Measurements from ENCODE around the gene RAB44. TPM values are rescaled to one million over a fixed set of nuclear protein-coding genes. Genes with fewer than 3 reads are reported as not detected.

RAB44 gene
- total and polyA plus RNA-seq, 2 of the 13 experiments (the other 11 are each of a cell fraction or from before 2014, with no cell fraction given): not detected

GRCh38 chr6:36683656-36684446 lies 13.8 kb upstream of the RAB44 start (continued):
- peak; percentile 98 for TF ChIP-seq HIC2 (CRISPR knock-in tag; IDR thresholded peaks at IDR 0.05; ENCODE audit: low read depth)
- no peak for TF ChIP-seq ZNF597 (CRISPR knock-in tag; IDR thresholded peaks at IDR 0.05)
- TF ChIP-seq NFAT5 (CRISPR knock-in tag; IDR thresholded peaks at IDR 0.05): no peak
- no peak for TF ChIP-seq ZBTB43 (CRISPR knock-in tag; conservative IDR thresholded peaks at IDR 0.05)
- TF ChIP-seq HNF1B (CRISPR knock-in tag; IDR thresholded peaks at IDR 0.05): peak; percentile 63; the same call in 1 of the 2 replicates
- TF ChIP-seq PHF5A (CRISPR knock-in tag; IDR thresholded peaks at IDR 0.05; ENCODE audit: low read depth, unreplicated experiment): no peak
- TF ChIP-seq GLI4 (CRISPR knock-in tag; IDR thresholded peaks at IDR 0.05; ENCODE audit: borderline replicate concordance): no peak; the same call in 1 of the 2 replicates
- TF ChIP-seq HNF4A (CRISPR knock-in tag; IDR thresholded peaks at IDR 0.05): peak; percentile 98
- TF ChIP-seq FOXP4 (CRISPR knock-in tag; IDR thresholded peaks at IDR 0.05): peak; percentile 88
- no peak; the same call in 1 of the 2 replicates for TF ChIP-seq TP53 (CRISPR knock-in tag; conservative IDR thresholded peaks at IDR 0.05)
- peak; percentile 98 for TF ChIP-seq TOPORS (CRISPR knock-in tag; IDR thresholded peaks at IDR 0.05)
- TF ChIP-seq HMGA1 (CRISPR knock-in tag; conservative IDR thresholded peaks at IDR 0.05): no peak
- TF ChIP-seq EED (CRISPR knock-in tag; IDR thresholded peaks at IDR 0.05): 0 out of 2 replicates have a peak, but pooled peaks have one; percentile 35
- TF ChIP-seq ATF7-NPFF (CRISPR knock-in tag; IDR thresholded peaks at IDR 0.05; ENCODE audit: low read depth): peak; percentile 75
